Measurements from ENCODE around the gene ANAPC2. TPM values are rescaled to one million over a fixed set of nuclear protein-coding genes. Genes with fewer than 3 reads are reported as not detected.

The ANAPC2 gene
- polyA plus RNA-seq, 1 experiment = 12.1 TPM

GRCh38 chr9:137204731-137205125 lies 16.4 kb upstream of the ANAPC2 start:
- CTCF ChIA-PET = interaction anchor here (1.7 kb wide), 1 partner anchor 32 kb away, joined by 12 read pairs; no protein-coding TSS in a partner anchor
- no peaks in the 10 kb centered on the region for H3K27me3 ChIP-seq (ENCODE audit: control insufficient read depth, insufficient read depth, low read length)
- POLR2A ChIA-PET = interaction anchor here (0.6 to 2.3 kb wide), 6 partner anchors 12 to 119 kb away, joined by 3 to 14 read pairs (median 3); partner anchors contain the start of genes ANAPC2, RNF208, SSNA1 and TUBB4B
- no peak for DNase-seq (ENCODE audit: low read depth, low spot score)
- H3K27ac ChIP-seq (ENCODE audit: low read depth, low read length) = peak overlapping the region; percentile 39
- no peaks in the 10 kb centered on the region; the same call in 1 of the 2 replicates for H3K9me3 ChIP-seq (ENCODE audit: control insufficient read depth, insufficient read depth, low read length)
- TF ChIP-seq CTCF (IDR thresholded peaks at IDR 0.05; ENCODE audit: low read depth, low read length) = no peak
- H3K4me3 ChIP-seq (ENCODE audit: low read depth, low read length) = peak overlapping the region; percentile 97

GRCh38 chr9:137202966-137203365 lies 14.6 kb upstream of the ANAPC2 start:
- Histone ChIP-seq H3K4me3 (ENCODE audit: low read depth, low read length) (no peak overlapping the region), H3K9me3 (ENCODE audit: control insufficient read depth, insufficient read depth, low read length) (no peaks in the 10 kb centered on the region; the same call in 1 of the 2 replicates), H3K27ac (ENCODE audit: low read depth, low read length) (no peak overlapping the region), H3K27me3 (ENCODE audit: control insufficient read depth, insufficient read depth, low read length) (no peaks in the 10 kb centered on the region)
- no peak for TF ChIP-seq CTCF (IDR thresholded peaks at IDR 0.05; ENCODE audit: low read depth, low read length)
- no peak for DNase-seq (ENCODE audit: low read depth, low spot score)
- ChIA-PET CTCF (interaction anchor here (1.3 kb wide), 1 partner anchor 33 kb away, joined by 3 read pairs; no protein-coding TSS in a partner anchor), POLR2A (no interaction called here)

- ChIA-PET POLR2A (interaction anchor here (0.5 to 1.8 kb wide), 12 partner anchors 12 to 326 kb away, joined by 3 to 38 read pairs (median 6); partner anchors contain the start of genes ANAPC2, MAN1B1, SSNA1 and TUBB4B), CTCF (interaction anchor here (1.2 to 1.5 kb wide), 2 partner anchors 12 to 35 kb away, joined by 6 read pairs; partner anchors contain the start of genes ANAPC2 and SSNA1)
- H3K9me3 ChIP-seq (ENCODE audit: control insufficient read depth, insufficient read depth, low read length) = no peaks in the 10 kb centered on the region; the same call in 1 of the 2 replicates
- no peak for DNase-seq (ENCODE audit: low read depth, low spot score)
- H3K4me3 ChIP-seq (ENCODE audit: low read depth, low read length) = peak overlapping the region; percentile 77
- H3K27me3 ChIP-seq (ENCODE audit: control insufficient read depth, insufficient read depth, low read length) = no peaks in the 10 kb centered on the region
- no peak overlapping the region for H3K27ac ChIP-seq (ENCODE audit: low read depth, low read length)
- TF ChIP-seq CTCF (IDR thresholded peaks at IDR 0.05; ENCODE audit: low read depth, low read length) = no peak
Observed at GRCh38 chr9:137201205-137201868, 13.0 kb upstream of the ANAPC2 start.

GRCh38 chr9:137200311-137201204 lies 12.2 kb upstream of the ANAPC2 start, which contains the start of gene TPRN:
Gene TPRN (minus strand): TSS chr9:137200741. CDS start chr9:137200711, 30 bp downstream.
- TF ChIP-seq CTCF (IDR thresholded peaks at IDR 0.05; ENCODE audit: low read depth, low read length) = no peak
- ChIA-PET POLR2A (interaction anchor here (0.5 to 1.8 kb wide), 12 partner anchors 12 to 326 kb away, joined by 3 to 38 read pairs (median 6); partner anchors contain the start of genes ANAPC2, MAN1B1, SSNA1 and TUBB4B), CTCF (interaction anchor here (1.2 to 1.5 kb wide), 2 partner anchors 12 to 36 kb away, joined by 6 read pairs; partner anchors contain the start of genes ANAPC2 and SSNA1)
- DNase-seq (ENCODE audit: low read depth, low spot score) = peak; percentile 94
- no peaks in the 10 kb centered on the region; the same call in 1 of the 2 replicates for H3K9me3 ChIP-seq (ENCODE audit: control insufficient read depth, insufficient read depth, low read length)
- H3K27me3 ChIP-seq (ENCODE audit: control insufficient read depth, insufficient read depth, low read length) = no peaks in the 10 kb centered on the region
- H3K4me3 ChIP-seq (ENCODE audit: low read depth, low read length) = peak within 1 kb of the TSS; percentile 77
- no peak within 1 kb of the TSS for H3K27ac ChIP-seq (ENCODE audit: low read depth, low read length)

Measured in AG04450 (cell line).